AG10803 (cell line): ENCODE results near the gene HLA-DOB.

Source experiments
- DNase-seq: peaks from one replicate; pipeline ENCODE4 v3.0.0; 2010; ENCODE audit warnings: low read depth
- H3K4me3 ChIP-seq: 2 replicates; pipeline ENCODE4 v1.5.1; 2011; ENCODE audit warnings: mild to moderate bottlenecking, low read length, control low read depth
- TF ChIP-seq, protein P1 (sequence below): conservative IDR thresholded peaks from 2 replicates; pipeline ENCODE4 v1.5.1; 2011; ENCODE audit warnings: mild to moderate bottlenecking, low read length, control low read depth, inconsistent platforms

Gene HLA-DOB

DNA sequence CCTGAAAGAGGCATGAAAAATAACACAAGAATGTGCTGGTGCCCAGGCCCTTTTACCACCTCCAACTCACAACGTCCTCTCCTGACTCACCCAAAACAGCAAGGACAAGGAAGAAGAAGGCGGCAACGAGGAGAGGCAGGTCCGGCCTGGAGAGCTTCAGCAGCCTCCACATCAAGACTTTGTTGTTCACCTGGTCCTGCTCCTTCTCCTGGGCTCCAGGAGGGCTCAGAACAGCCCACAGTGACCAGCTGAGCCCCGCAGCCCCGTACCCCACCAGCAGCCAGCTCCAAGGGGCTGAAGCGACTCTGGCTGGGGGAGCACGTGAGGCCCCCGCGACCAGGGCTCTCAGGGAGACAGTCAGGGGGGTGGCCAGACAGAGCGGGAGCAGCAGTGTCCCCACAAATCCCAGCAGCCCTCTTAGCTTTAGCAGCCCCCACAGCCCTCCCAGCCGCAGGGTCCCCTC, 20.9 kb upstream of the HLA-DOB start:
- TF ChIP-seq, protein P1, sequence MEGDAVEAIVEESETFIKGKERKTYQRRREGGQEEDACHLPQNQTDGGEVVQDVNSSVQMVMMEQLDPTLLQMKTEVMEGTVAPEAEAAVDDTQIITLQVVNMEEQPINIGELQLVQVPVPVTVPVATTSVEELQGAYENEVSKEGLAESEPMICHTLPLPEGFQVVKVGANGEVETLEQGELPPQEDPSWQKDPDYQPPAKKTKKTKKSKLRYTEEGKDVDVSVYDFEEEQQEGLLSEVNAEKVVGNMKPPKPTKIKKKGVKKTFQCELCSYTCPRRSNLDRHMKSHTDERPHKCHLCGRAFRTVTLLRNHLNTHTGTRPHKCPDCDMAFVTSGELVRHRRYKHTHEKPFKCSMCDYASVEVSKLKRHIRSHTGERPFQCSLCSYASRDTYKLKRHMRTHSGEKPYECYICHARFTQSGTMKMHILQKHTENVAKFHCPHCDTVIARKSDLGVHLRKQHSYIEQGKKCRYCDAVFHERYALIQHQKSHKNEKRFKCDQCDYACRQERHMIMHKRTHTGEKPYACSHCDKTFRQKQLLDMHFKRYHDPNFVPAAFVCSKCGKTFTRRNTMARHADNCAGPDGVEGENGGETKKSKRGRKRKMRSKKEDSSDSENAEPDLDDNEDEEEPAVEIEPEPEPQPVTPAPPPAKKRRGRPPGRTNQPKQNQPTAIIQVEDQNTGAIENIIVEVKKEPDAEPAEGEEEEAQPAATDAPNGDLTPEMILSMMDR = no peak
- H3K4me3 ChIP-seq = peak overlapping the region; percentile 94
- no peak for DNase-seq

DNA sequence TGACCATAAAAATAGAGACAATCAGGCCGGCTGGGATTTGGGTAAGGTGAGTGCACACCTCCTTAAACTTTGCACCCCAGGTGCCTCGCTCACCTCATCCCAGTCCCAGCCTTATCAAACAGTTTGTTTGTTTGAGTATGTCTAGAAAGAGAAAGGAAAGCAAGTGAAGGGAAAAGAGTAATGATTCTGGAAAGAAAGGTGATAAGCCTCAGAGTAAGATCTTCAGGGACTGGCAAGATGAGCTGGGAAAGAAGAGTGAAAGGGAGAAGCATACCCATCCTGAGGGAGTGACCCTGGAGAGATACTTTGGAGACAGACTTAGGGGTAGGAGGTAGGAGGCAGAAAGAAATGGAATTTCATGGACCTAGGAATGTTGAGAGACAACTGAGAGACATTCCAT, 20.1 kb upstream of the HLA-DOB start:
- no peak for DNase-seq
- TF ChIP-seq, protein P1 = no peak
- H3K4me3 ChIP-seq = no peak overlapping the region

DNA sequence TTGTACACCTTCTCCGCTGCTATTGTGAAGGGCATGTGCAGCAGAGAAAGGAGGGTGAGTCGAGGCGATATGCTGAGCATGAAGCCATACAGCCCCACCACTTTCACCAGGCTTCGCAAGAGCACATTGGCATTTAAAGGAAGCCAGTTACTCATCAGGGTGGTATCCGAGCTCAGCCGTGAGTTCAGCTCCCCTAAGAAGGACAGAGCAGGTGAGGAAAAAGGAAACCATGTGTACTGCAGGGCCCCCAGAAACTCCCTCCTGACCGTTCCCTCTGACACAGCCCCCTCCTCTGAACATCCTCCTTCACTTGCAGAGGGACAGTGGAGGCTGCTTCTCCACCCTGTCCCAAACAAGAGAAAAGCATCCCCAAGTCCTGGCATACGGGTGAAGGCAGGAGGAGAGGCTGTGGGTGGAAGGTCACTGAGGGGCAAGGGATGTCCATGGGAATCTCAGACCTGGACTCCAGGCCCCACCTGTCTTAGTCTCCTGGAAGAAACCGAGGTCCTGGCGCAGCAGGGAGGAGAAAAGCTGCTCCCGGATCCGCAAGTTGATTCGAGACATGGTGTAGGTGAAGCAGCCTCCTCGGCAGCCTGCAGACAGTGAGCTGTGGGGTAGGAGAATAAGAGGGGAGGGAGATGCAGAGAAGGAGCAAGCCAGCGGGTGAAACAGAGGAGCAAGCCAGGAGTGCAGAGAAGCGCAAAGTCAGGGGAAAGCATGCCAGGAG, 18.5 kb upstream of the HLA-DOB start:
- no peak for DNase-seq
- H3K4me3 ChIP-seq = no peak overlapping the region
- TF ChIP-seq, protein P1 = no peak

DNA sequence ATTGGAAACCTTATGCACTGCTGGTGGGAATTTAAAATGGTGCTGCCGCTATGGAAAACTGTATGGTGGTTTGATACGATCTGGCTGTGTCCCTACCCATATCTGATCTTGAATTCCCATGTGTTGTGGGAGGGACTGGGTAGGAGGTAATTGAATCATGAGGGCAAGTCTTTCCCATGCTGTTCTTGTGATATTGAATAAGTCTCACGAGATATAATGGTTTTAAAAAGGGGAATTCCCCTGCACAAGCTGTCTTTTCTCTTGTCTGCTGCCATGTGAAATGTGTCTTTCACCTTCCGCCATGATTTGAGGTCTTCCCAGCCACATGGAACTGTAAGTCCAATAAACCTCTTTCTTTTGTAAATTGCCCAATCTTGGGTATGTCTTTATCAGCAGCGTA, 16.9 kb upstream of the HLA-DOB start:
- DNase-seq = no peak
- H3K4me3 ChIP-seq = no peak overlapping the region
- TF ChIP-seq, protein P1 = no peak

DNA sequence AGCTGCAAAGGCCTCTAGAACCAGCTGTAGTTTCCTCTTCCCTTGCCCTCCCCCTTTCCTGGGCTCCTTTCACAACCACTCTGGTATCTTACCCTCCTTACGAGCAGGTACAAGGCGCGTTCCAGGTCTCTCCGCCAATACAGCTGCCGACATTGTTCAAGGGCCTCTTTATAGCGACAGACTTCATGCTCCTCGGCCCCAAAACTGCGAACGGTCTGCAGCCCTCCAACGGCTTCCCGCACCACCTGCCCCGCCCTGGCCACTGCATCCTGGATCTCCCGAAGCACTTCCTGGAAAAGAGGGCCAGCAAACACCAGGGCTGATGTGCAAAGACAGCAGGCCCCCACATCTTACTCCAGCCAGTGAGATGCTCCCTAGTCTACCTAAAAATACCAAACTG, 15.7 kb upstream of the HLA-DOB start:
- H3K4me3 ChIP-seq = no peak overlapping the region
- no peak for DNase-seq
- TF ChIP-seq, protein P1 = no peak

DNA sequence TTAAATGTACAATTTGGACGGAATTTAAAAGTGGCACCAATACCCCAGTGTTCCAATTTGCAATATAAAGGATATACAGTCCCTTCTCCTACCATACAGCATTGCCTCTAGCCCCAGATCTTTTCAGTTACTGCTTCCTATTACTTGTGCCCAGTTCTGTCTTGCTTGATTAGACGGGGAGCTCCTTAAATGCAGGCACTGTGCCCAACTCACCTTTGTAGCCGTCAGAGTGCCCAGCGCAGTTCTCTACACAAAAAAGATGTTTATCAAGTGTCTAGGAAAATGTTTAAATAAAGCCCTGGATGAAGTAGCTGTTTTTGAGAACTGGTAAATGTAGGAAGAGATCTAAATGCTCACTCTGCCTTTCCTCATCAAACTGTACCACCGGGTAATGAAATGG, 14.1 kb upstream of the HLA-DOB start:
- no peak for DNase-seq
- H3K4me3 ChIP-seq = no peak overlapping the region
- TF ChIP-seq, protein P1 = no peak

DNA sequence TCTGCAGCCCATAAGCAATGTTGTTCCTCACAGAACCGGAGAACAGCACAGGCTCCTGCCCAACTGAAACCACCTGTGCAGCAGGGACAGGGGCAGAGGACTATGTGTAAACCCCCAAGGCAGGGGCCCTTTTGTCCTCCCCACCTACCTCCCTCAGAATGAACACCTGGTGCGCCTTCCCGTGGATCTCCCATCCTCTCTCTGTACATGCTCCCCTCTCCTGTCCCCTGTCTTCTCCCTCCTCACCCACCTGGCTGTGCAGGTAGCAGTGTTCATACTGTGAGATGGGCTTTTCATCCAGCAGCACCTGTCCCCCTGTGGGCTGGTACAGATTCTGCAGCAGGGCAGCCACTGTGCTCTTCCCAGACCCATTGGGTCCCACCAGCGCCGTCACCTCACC, 13.2 kb upstream of the HLA-DOB start:
- H3K4me3 ChIP-seq = no peak overlapping the region
- TF ChIP-seq, protein P1 = no peak
- DNase-seq = no peak
